ENCODE measurements around the gene FAF2.

The FAF2 gene

GRCh38 chr5:176530393-176530982, 82.3 kb downstream of the FAF2 start:
- DNase-seq (ENCODE audit: low read depth in 2 of 2) = no peak

GRCh38 chr5:176530983-176531901, 83.1 kb downstream of the FAF2 start:
- DNase-seq (ENCODE audit: low read depth in 2 of 2) = no peak

- no peak for DNase-seq (ENCODE audit: low read depth in 2 of 2)
These were observed 83.8 kb downstream of the FAF2 start for GRCh38 chr5:176531902-176532493.

GRCh38 chr5:176532795-176533194, 84.6 kb downstream of the FAF2 start:
- no peak for DNase-seq (ENCODE audit: low read depth in 2 of 2)

- no peak for DNase-seq (ENCODE audit: low read depth in 2 of 2)
These were observed 85.2 kb downstream of the FAF2 start for GRCh38 chr5:176533390-176533789.

- no peak for DNase-seq (ENCODE audit: low read depth in 2 of 2)
These were observed 85.9 kb downstream of the FAF2 start for GRCh38 chr5:176533894-176534611.

GRCh38 chr5:176534640-176535039, 86.5 kb downstream of the FAF2 start:
- no peak for DNase-seq (ENCODE audit: low read depth in 2 of 2)

- no peak for DNase-seq (ENCODE audit: low read depth in 2 of 2)
These were observed 87.0 kb downstream of the FAF2 start for GRCh38 chr5:176535101-176535663.

GRCh38 chr5:176535664-176536131, 87.5 kb downstream of the FAF2 start:
- no peak for DNase-seq (ENCODE audit: low read depth in 2 of 2)

- peak; percentile 58 to 71 for DNase-seq (ENCODE audit: low read depth in 2 of 2)
These were observed 88.1 kb downstream of the FAF2 start for GRCh38 chr5:176536132-176536901.

GRCh38 chr5:176536902-176537553, 88.8 kb downstream of the FAF2 start, which contains the start of gene RNF44:
Gene RNF44 (minus strand): TSS chr5:176537402. CDS start chr5:176532472, 4,930 bp downstream.
- peak; percentile 96 for DNase-seq (ENCODE audit: low read depth in 2 of 2)

GRCh38 chr5:176537554-176538229, 89.5 kb downstream of the FAF2 start:
- peak; percentile 95 to 96 for DNase-seq (ENCODE audit: low read depth in 2 of 2)

GRCh38 chr5:176538230-176538988, 90.2 kb downstream of the FAF2 start:
- DNase-seq (ENCODE audit: low read depth in 2 of 2) = no peak

GRCh38 chr5:176538989-176539384, 90.8 kb downstream of the FAF2 start:
- no peak for DNase-seq (ENCODE audit: low read depth in 2 of 2)

- no peak for DNase-seq (ENCODE audit: low read depth in 2 of 2)
These were observed 92.3 kb downstream of the FAF2 start for GRCh38 chr5:176540476-176540899.

- no peak for DNase-seq (ENCODE audit: low read depth in 2 of 2)
These were observed 92.8 kb downstream of the FAF2 start for GRCh38 chr5:176540956-176541337.

- DNase-seq (ENCODE audit: low read depth in 2 of 2) = peak in 1 of 2 experiments; percentile 71
These were observed 93.4 kb downstream of the FAF2 start for GRCh38 chr5:176541338-176542134.

- DNase-seq (ENCODE audit: low read depth in 2 of 2) = peak in 1 of 2 experiments; percentile 74
These were observed 94.0 kb downstream of the FAF2 start for GRCh38 chr5:176542135-176542595.
